ENCODE data around the gene TMEM225B. TPM values are rescaled to one million over a fixed set of nuclear protein-coding genes. Genes with fewer than 3 reads are reported as not detected.

The TMEM225B gene
- total and polyA plus RNA-seq, 7 donors = 0.20 to 0.86 (median 0.42) TPM; not detected in 2

GRCh38 chr7:99588868-99589267 is 9.2 kb upstream of the TMEM225B start:
- Histone ChIP-seq H3K4me1 (no peaks in the 10 kb centered on the region), H3K36me3 (ENCODE audit: insufficient read depth in 1 of 2, low read depth in 1 of 2) (no peaks in the 10 kb centered on the region), H3K27me3 (ENCODE audit: insufficient read depth in 3 of 3, low read length in 2 of 3) (peaks cover 2 to 6% (median 4%) of the 10 kb centered on the region in 3 donors), H3K27ac (no peak overlapping the region), H3K9me3 (no peaks in the 10 kb centered on the region), H3K4me3 (no peak overlapping the region)
- ATAC-seq = no peak
- TF ChIP-seq, protein P1, sequence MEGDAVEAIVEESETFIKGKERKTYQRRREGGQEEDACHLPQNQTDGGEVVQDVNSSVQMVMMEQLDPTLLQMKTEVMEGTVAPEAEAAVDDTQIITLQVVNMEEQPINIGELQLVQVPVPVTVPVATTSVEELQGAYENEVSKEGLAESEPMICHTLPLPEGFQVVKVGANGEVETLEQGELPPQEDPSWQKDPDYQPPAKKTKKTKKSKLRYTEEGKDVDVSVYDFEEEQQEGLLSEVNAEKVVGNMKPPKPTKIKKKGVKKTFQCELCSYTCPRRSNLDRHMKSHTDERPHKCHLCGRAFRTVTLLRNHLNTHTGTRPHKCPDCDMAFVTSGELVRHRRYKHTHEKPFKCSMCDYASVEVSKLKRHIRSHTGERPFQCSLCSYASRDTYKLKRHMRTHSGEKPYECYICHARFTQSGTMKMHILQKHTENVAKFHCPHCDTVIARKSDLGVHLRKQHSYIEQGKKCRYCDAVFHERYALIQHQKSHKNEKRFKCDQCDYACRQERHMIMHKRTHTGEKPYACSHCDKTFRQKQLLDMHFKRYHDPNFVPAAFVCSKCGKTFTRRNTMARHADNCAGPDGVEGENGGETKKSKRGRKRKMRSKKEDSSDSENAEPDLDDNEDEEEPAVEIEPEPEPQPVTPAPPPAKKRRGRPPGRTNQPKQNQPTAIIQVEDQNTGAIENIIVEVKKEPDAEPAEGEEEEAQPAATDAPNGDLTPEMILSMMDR (IDR thresholded peaks at IDR 0.05) = no peak
- intact Hi-C loops (cut with DNase I) = no loop called here
- 74 to 84% (median 82%) methylated on average over 3 of the region's 3 CpGs for WGBS, 3 donors
- DNase-seq = no peak

GRCh38 chr7:99594948-99595745 is 2.9 kb upstream of the TMEM225B start:
- WGBS, 3 donors = 74 to 77% (median 76%) methylated on average over 7 of the region's 7 CpGs
- Histone ChIP-seq H3K27ac (no peak overlapping the region), H3K36me3 (ENCODE audit: insufficient read depth in 1 of 2, low read depth in 1 of 2) (no peaks in the 10 kb centered on the region), H3K9me3 (no peaks in the 10 kb centered on the region), H3K4me3 (no peak overlapping the region), H3K27me3 (ENCODE audit: insufficient read depth in 3 of 3, low read length in 2 of 3) (peaks cover 0 to 2% (median 0%) of the 10 kb centered on the region in 3 donors), H3K4me1 (no peaks in the 10 kb centered on the region)
- TF ChIP-seq, protein P1 (IDR thresholded peaks at IDR 0.05) = no peak
- no peak for DNase-seq
- intact Hi-C loops (cut with DNase I) = no loop called here
- ATAC-seq = no peak

GRCh38 chr7:99596408-99596955 is 1.6 kb upstream of the TMEM225B start:
- TF ChIP-seq, protein P1 (IDR thresholded peaks at IDR 0.05) = no peak
- intact Hi-C loops (cut with DNase I) = no loop called here
- ATAC-seq = no peak
- DNase-seq = no peak
- Histone ChIP-seq H3K4me3 (no peak overlapping the region), H3K27ac (no peak overlapping the region), H3K9me3 (no peaks in the 10 kb centered on the region), H3K27me3 (ENCODE audit: insufficient read depth in 3 of 3, low read length in 2 of 3) (peaks cover 0 to 2% (median 0%) of the 10 kb centered on the region in 3 donors), H3K4me1 (no peaks in the 10 kb centered on the region), H3K36me3 (ENCODE audit: insufficient read depth in 1 of 2, low read depth in 1 of 2) (no peaks in the 10 kb centered on the region)
- 87 to 92% (median 91%) methylated on average over 1 of the region's 1 CpG for WGBS, 3 donors

- no peaks in the 10 kb centered on the region for H3K36me3 ChIP-seq (ENCODE audit: insufficient read depth in 1 of 2, low read depth in 1 of 2)
These were observed 1.8 kb downstream of the TMEM225B start for GRCh38 chr7:99599836-99600235.

More at GRCh38 chr7:99599836-99600235, 1.8 kb downstream of the TMEM225B start:
- WGBS, 3 donors = 68 to 75% (median 69%) methylated on average over 4 of the region's 4 CpGs
- no peak for ATAC-seq
- no peak overlapping the region for H3K4me3 ChIP-seq
- no peak for DNase-seq
- H3K27ac ChIP-seq = no peak overlapping the region
- intact Hi-C loops (cut with DNase I) = no loop called here
- peaks cover 0 to 2% (median 0%) of the 10 kb centered on the region in 3 donors for H3K27me3 ChIP-seq (ENCODE audit: insufficient read depth in 3 of 3, low read length in 2 of 3)
- no peaks in the 10 kb centered on the region for H3K9me3 ChIP-seq
- TF ChIP-seq, protein P1 (IDR thresholded peaks at IDR 0.05) = no peak
- H3K4me1 ChIP-seq = no peaks in the 10 kb centered on the region
